Ecto neural progenitor cell (in vitro differentiated cells): ENCODE measurements around the gene HSD17B12.
A peak's percentile ranks its signal among the peaks of the same experiment; 100 is the strongest.
"Not testable (repeated sequence)": the region's sequence is repeated elsewhere in the genome, so short reads cannot be mapped to it uniquely, and the experiment has no call there.

Source experiments
- DNase-seq: peaks from one replicate; pipeline ENCODE4 v3.0.0-alpha.2; 2018; ENCODE audit warnings: low spot score

Gene HSD17B12

GRCh38 chr11:43680521-43681400 is at the start of gene HSD17B12:
Gene HSD17B12 (plus strand): TSS chr11:43680738. CDS start chr11:43680828, 90 bp downstream.
- DNase-seq, result peak; percentile 98

- no peak for DNase-seq
Observed at GRCh38 chr11:43631732-43632131, 48.8 kb upstream of the HSD17B12 start.

GRCh38 chr11:43632181-43632580 is 48.4 kb upstream of the HSD17B12 start:
- DNase-seq, result no peak

GRCh38 chr11:43638717-43639116 is 41.8 kb upstream of the HSD17B12 start:
- DNase-seq, result no peak

- DNase-seq, result no peak
Observed at GRCh38 chr11:43639224-43639623, 41.3 kb upstream of the HSD17B12 start.

- no peak for DNase-seq
Observed at GRCh38 chr11:43639920-43640319, 40.6 kb upstream of the HSD17B12 start.

GRCh38 chr11:43643898-43644620 is 36.5 kb upstream of the HSD17B12 start:
- peak; percentile 93 for DNase-seq

- no peak for DNase-seq
Observed at GRCh38 chr11:43644621-43645299, 35.8 kb upstream of the HSD17B12 start.

- no peak for DNase-seq
Observed at GRCh38 chr11:43646767-43647166, 33.8 kb upstream of the HSD17B12 start.

GRCh38 chr11:43648888-43649287 is 31.6 kb upstream of the HSD17B12 start:
- DNase-seq, result no peak

GRCh38 chr11:43649501-43649900 is 31.0 kb upstream of the HSD17B12 start:
- no peak for DNase-seq

GRCh38 chr11:43649921-43650320 is 30.6 kb upstream of the HSD17B12 start:
- DNase-seq, result no peak

GRCh38 chr11:43663018-43663417 is 17.5 kb upstream of the HSD17B12 start:
- DNase-seq, result not testable (repeated sequence)

GRCh38 chr11:43664295-43664694 is 16.2 kb upstream of the HSD17B12 start:
- no peak for DNase-seq

GRCh38 chr11:43671284-43671683 is 9.3 kb upstream of the HSD17B12 start:
- DNase-seq, result not testable (repeated sequence)

- DNase-seq, result no peak
Observed at GRCh38 chr11:43674560-43674959, 6.0 kb upstream of the HSD17B12 start.

GRCh38 chr11:43676933-43677332 is 3.6 kb upstream of the HSD17B12 start:
- DNase-seq, result no peak

- DNase-seq, result no peak
Observed at GRCh38 chr11:43681401-43681942, 934 bp downstream of the HSD17B12 start.

- DNase-seq, result not testable (repeated sequence)
Observed at GRCh38 chr11:43682081-43682480, 1.5 kb downstream of the HSD17B12 start.

GRCh38 chr11:43685440-43685839 is 4.9 kb downstream of the HSD17B12 start:
- DNase-seq, result no peak

GRCh38 chr11:43686207-43686606 is 5.7 kb downstream of the HSD17B12 start:
- no peak for DNase-seq

- no peak for DNase-seq
Observed at GRCh38 chr11:43687120-43687791, 6.7 kb downstream of the HSD17B12 start.
